ENCODE results near the gene RESF1. TPM values are rescaled to one million over a fixed set of nuclear protein-coding genes. Genes with fewer than 3 reads are reported as not detected.

Gene RESF1
- polyA plus RNA-seq, 3 donors = 10.2 to 41.9 (median 17.6) TPM

DNA sequence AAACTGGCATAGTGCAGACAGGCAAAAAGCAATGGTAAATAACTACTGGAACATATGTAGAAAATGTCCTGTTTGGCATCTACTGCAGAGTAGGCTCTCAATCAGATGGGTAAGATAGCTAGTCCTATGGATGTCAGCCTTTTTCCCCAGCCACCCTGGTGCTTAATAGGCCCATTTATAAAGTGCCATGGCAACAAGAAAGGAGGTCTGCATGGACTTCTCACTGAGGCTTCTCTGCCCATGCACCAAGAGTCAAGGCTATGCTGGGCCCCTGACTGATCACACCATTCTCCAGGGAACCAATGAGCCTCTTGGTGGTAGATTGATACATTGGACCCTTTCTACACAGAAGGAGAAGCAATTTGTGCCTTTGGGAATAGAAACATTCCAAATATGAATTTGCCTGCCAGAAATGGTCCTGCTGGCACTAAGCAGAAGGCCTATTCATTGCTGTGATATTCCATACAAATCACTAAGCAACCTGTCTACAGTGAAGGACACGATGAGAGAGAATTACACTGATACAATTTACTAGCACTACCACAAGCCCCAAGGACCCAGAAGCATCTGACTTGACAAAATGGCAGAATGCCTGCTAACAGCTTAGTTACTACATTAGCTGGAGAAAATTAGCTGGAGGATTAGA is 43.8 kb downstream of the RESF1 start:
- WGBS, 3 donors = 37 to 78% (median 65%) methylated on average over 1 of the region's 1 CpG
- H3K27ac ChIP-seq (ENCODE audit: low read depth, low read length) = no peak overlapping the region

DNA sequence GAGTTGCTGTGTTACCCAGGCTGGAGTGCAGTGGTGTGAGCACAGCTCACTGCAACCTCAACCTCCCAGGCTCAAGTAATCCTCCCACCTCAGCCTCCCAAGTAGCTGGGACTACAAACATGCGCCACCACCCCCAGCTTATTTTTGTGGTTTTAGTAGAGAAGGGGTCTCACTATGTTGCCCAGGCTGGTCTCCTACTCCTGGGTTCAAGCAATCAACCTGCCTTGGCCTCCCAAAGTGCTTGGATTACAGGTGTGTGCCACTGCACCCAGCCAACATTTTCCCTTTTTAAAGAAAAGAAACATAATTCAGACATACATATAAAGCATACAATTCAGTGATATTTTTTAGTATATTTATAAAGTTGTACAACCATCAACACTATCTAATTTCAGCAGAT is 44.4 kb downstream of the RESF1 start:
- WGBS, 3 donors = 100% methylated on average over 1 of the region's 1 CpG
- H3K27ac ChIP-seq (ENCODE audit: low read depth, low read length) = no peak overlapping the region

DNA sequence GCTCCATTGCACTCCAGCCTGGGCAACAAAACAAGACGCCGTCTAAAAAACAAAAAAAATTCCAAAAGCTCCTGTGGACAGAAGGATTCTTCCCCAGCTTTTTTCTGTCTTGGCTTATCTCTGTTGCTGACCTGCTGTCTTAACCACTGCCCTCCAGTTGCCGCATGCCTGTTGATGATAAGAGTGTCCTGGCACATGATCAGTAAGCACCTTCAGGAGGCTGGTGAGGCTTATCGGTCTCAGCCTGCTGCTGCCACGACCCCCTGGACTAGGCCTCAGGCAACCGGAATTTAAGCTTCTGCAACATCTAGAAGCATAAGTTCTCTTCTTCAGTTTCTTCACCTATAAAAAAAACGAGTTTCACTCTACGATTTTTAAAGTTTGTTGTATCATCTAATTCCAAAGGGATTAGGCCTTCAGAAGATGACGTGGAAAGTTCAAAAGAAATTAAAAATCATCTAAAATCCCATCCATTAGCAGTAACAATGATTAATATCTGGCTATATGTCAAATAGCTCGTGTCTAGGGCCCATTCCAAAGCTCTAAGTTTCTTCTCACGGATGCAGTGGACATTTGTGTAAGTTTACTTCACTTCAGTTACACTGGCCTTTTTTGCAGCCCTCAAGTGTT is 46.4 kb downstream of the RESF1 start:
- no peak overlapping the region for H3K27ac ChIP-seq (ENCODE audit: low read depth, low read length)
- 44 to 63% (median 55%) methylated on average over 11 of the region's 11 CpGs for WGBS, 3 donors

Other genes with a start within 250 kb of the RESF1 start
- gene AMN1, start 230.4 kb upstream of the RESF1 start, polyA plus RNA-seq = 1 to 10 TPM; 5.1 to 6.4 (median 5.5) TPM
- gene BICD1, start 147.4 kb downstream of the RESF1 start, polyA plus RNA-seq = 1 to 10 TPM; 1.3 to 4.1 (median 2.4) TPM